ENCODE data around the gene ELFN2.

ELFN2 gene

GRCh38 chr22:37342065-37342464 is 85.2 kb downstream of the ELFN2 start:
- Histone ChIP-seq H3K27me3 (ENCODE audit: insufficient read depth, low read length, poor library complexity, severe bottlenecking) (no peaks in the 10 kb centered on the region), H3K4me2 (ENCODE audit: low read depth, low read length, poor library complexity, severe bottlenecking) (no peak overlapping the region), H3F3A (ENCODE audit: low read depth) (no peaks in the 10 kb centered on the region), H3K9me3 (ENCODE audit: insufficient read depth, low read depth, low read length) (no peaks in the 10 kb centered on the region), H3K4me3 (ENCODE audit: low read length, poor library complexity, severe bottlenecking) (no peak overlapping the region), H4K20me1 (ENCODE audit: insufficient read depth, low read length, poor library complexity, severe bottlenecking) (no peaks in the 10 kb centered on the region), H3K4me1 (ENCODE audit: insufficient read depth, low read length, poor library complexity, severe bottlenecking) (no peaks in the 10 kb centered on the region), H3K9me2 (replicated peaks; ENCODE audit: low read depth, low read length) (no peaks in the 10 kb centered on the region), H3K36me3 (ENCODE audit: insufficient read depth, low read length) (no peaks in the 10 kb centered on the region), H3K79me2 (ENCODE audit: insufficient read depth, low read length) (no peaks in the 10 kb centered on the region), H2AFZ (ENCODE audit: low read length) (no peak overlapping the region), H3K9ac (ENCODE audit: low read depth, low read length, poor library complexity, severe bottlenecking) (no peak overlapping the region)
- TF ChIP-seq CTCF (conservative IDR thresholded peaks at IDR 0.05; ENCODE audit: low read length), result no peak
- no peak for TF ChIP-seq EZH2phosphoT487 (IDR thresholded peaks at IDR 0.05; ENCODE audit: borderline replicate concordance)

- H3K9me3 ChIP-seq (ENCODE audit: insufficient read depth, low read depth, low read length), result no peaks in the 10 kb centered on the region
- TF ChIP-seq CTCF (conservative IDR thresholded peaks at IDR 0.05; ENCODE audit: low read length) (no peak), EZH2phosphoT487 (IDR thresholded peaks at IDR 0.05; ENCODE audit: borderline replicate concordance) (no peak)
- no peaks in the 10 kb centered on the region for H3K4me1 ChIP-seq (ENCODE audit: insufficient read depth, low read length, poor library complexity, severe bottlenecking)
- no peaks in the 10 kb centered on the region for H3F3A ChIP-seq (ENCODE audit: low read depth)
- H3K79me2 ChIP-seq (ENCODE audit: insufficient read depth, low read length), result no peaks in the 10 kb centered on the region
- H3K9ac ChIP-seq (ENCODE audit: low read depth, low read length, poor library complexity, severe bottlenecking), result no peak overlapping the region
- H3K4me3 ChIP-seq (ENCODE audit: low read length, poor library complexity, severe bottlenecking), result no peak overlapping the region
- no peaks in the 10 kb centered on the region for H3K9me2 ChIP-seq (replicated peaks; ENCODE audit: low read depth, low read length)
- H2AFZ ChIP-seq (ENCODE audit: low read length), result no peak overlapping the region
- no peaks in the 10 kb centered on the region for H3K36me3 ChIP-seq (ENCODE audit: insufficient read depth, low read length)
- H4K20me1 ChIP-seq (ENCODE audit: insufficient read depth, low read length, poor library complexity, severe bottlenecking), result no peaks in the 10 kb centered on the region
- no peak overlapping the region for H3K4me2 ChIP-seq (ENCODE audit: low read depth, low read length, poor library complexity, severe bottlenecking)
- no peaks in the 10 kb centered on the region for H3K27me3 ChIP-seq (ENCODE audit: insufficient read depth, low read length, poor library complexity, severe bottlenecking)
Measured at GRCh38 chr22:37340331-37341262, 86.7 kb downstream of the ELFN2 start.

GRCh38 chr22:37338539-37339246 is 88.6 kb downstream of the ELFN2 start:
- Histone ChIP-seq H3K4me3 (ENCODE audit: low read length, poor library complexity, severe bottlenecking) (no peak overlapping the region), H4K20me1 (ENCODE audit: insufficient read depth, low read length, poor library complexity, severe bottlenecking) (no peaks in the 10 kb centered on the region), H3K9me3 (ENCODE audit: insufficient read depth, low read depth, low read length) (no peaks in the 10 kb centered on the region), H3F3A (ENCODE audit: low read depth) (no peaks in the 10 kb centered on the region), H3K4me1 (ENCODE audit: insufficient read depth, low read length, poor library complexity, severe bottlenecking) (no peaks in the 10 kb centered on the region), H3K27me3 (ENCODE audit: insufficient read depth, low read length, poor library complexity, severe bottlenecking) (no peaks in the 10 kb centered on the region), H3K9me2 (replicated peaks; ENCODE audit: low read depth, low read length) (no peaks in the 10 kb centered on the region), H3K9ac (ENCODE audit: low read depth, low read length, poor library complexity, severe bottlenecking) (no peak overlapping the region), H3K4me2 (ENCODE audit: low read depth, low read length, poor library complexity, severe bottlenecking) (no peak overlapping the region), H2AFZ (ENCODE audit: low read length) (no peak overlapping the region), H3K36me3 (ENCODE audit: insufficient read depth, low read length) (no peaks in the 10 kb centered on the region), H3K79me2 (ENCODE audit: insufficient read depth, low read length) (no peaks in the 10 kb centered on the region)
- TF ChIP-seq CTCF (conservative IDR thresholded peaks at IDR 0.05; ENCODE audit: low read length), result no peak
- TF ChIP-seq EZH2phosphoT487 (IDR thresholded peaks at IDR 0.05; ENCODE audit: borderline replicate concordance), result no peak

Measured in Loucy (cell line).